ENCODE measurements around the gene MYH7B.

Gene MYH7B

GRCh38 chr20:35000922-35001595 is 45.4 kb downstream of the MYH7B start:
- no peaks in the 10 kb centered on the region for H3K27me3 ChIP-seq (ENCODE audit: insufficient read depth, low read depth, severe bottlenecking)
- peaks cover 79% of the 10 kb centered on the region for H3K36me3 ChIP-seq
- no peaks in the 10 kb centered on the region for H3K9me3 ChIP-seq (ENCODE audit: severe bottlenecking)
- no peak for DNase-seq
- H3K4me3 ChIP-seq (ENCODE audit: low read depth, low read length) = no peak overlapping the region
- no peak for TF ChIP-seq CTCF (IDR thresholded peaks at IDR 0.05; ENCODE audit: low read depth, low read length)
- no peak overlapping the region for H3K27ac ChIP-seq

- no peak for DNase-seq
- H3K27ac ChIP-seq = no peak overlapping the region
- peak; percentile 39; the same call in 1 of the 2 replicates for TF ChIP-seq CTCF (IDR thresholded peaks at IDR 0.05; ENCODE audit: low read depth, low read length)
Observed at GRCh38 chr20:35001596-35002362, 46.1 kb downstream of the MYH7B start.

GRCh38 chr20:35002426-35003210 is 47.0 kb downstream of the MYH7B start:
- H3K27me3 ChIP-seq (ENCODE audit: insufficient read depth, low read depth, severe bottlenecking) = no peaks in the 10 kb centered on the region
- no peak overlapping the region for H3K4me3 ChIP-seq (ENCODE audit: low read depth, low read length)
- no peak for DNase-seq
- peaks cover 90% of the 10 kb centered on the region for H3K36me3 ChIP-seq
- no peak for TF ChIP-seq CTCF (IDR thresholded peaks at IDR 0.05; ENCODE audit: low read depth, low read length)
- H3K27ac ChIP-seq = no peak overlapping the region
- no peaks in the 10 kb centered on the region for H3K9me3 ChIP-seq (ENCODE audit: severe bottlenecking)

More at GRCh38 chr20:35001596-35002362, 46.1 kb downstream of the MYH7B start:
- Histone ChIP-seq H3K9me3 (ENCODE audit: severe bottlenecking) (no peaks in the 10 kb centered on the region), H3K27me3 (ENCODE audit: insufficient read depth, low read depth, severe bottlenecking) (no peaks in the 10 kb centered on the region), H3K36me3 (peaks cover 83% of the 10 kb centered on the region), H3K4me3 (ENCODE audit: low read depth, low read length) (no peak overlapping the region)

GRCh38 chr20:35003211-35004031 is 47.8 kb downstream of the MYH7B start:
- H3K36me3 ChIP-seq = peaks cover 91% of the 10 kb centered on the region
- no peak overlapping the region for H3K4me3 ChIP-seq (ENCODE audit: low read depth, low read length)
- H3K27ac ChIP-seq = no peak overlapping the region
- no peak for TF ChIP-seq CTCF (IDR thresholded peaks at IDR 0.05; ENCODE audit: low read depth, low read length)
- H3K9me3 ChIP-seq (ENCODE audit: severe bottlenecking) = no peaks in the 10 kb centered on the region
- H3K27me3 ChIP-seq (ENCODE audit: insufficient read depth, low read depth, severe bottlenecking) = no peaks in the 10 kb centered on the region
- no peak for DNase-seq

- Histone ChIP-seq H3K9me3 (ENCODE audit: severe bottlenecking) (no peaks in the 10 kb centered on the region), H3K27ac (no peak overlapping the region), H3K36me3 (peaks cover 90% of the 10 kb centered on the region), H3K4me3 (ENCODE audit: low read depth, low read length) (no peak overlapping the region), H3K27me3 (ENCODE audit: insufficient read depth, low read depth, severe bottlenecking) (no peaks in the 10 kb centered on the region)
- no peak for TF ChIP-seq CTCF (IDR thresholded peaks at IDR 0.05; ENCODE audit: low read depth, low read length)
- DNase-seq = no peak
Observed at GRCh38 chr20:35004051-35004725, 48.5 kb downstream of the MYH7B start.

Measured in WERI-Rb-1 (cell line).